AG04449 (cell line): ENCODE data around the gene ZEB2.
A peak's percentile ranks its signal among the peaks of the same experiment; 100 is the strongest.

ENCODE experiments used
- CTCF ChIA-PET: fragments of 350-600 bp; formaldehyde crosslinking; extraction: SDS; loops from one replicate; lab custom pipeline; 2021; ENCODE audit warnings: antibody characterized with exemption; lab: Yijun Ruan, JAX
- POLR2A ChIA-PET: fragments of 400-600, 350-600 bp; formaldehyde crosslinking; extraction: SDS; loops from one replicate; lab custom pipeline; 2020; ENCODE audit warnings: antibody characterized with exemption, inconsistent platforms; lab: Yijun Ruan, JAX
- DNase-seq: peaks from one replicate; pipeline ENCODE4 v3.0.0-alpha.2; 2010; ENCODE audit warnings: low read depth, low spot score
- H3K4me3 ChIP-seq: 2 replicates; pipeline ENCODE4 v1.5.1; 2011; ENCODE audit warnings: low read depth, mild to moderate bottlenecking, control low read depth, low read length
- TF ChIP-seq, protein P1 (sequence below): IDR thresholded peaks from one replicate; pipeline ENCODE4 v1.5.1; 2011; ENCODE audit warnings: mild to moderate bottlenecking, moderate library complexity, low read length, control low read depth, inconsistent platforms; ENCODE audit not compliant: insufficient read depth; ENCODE audit errors: missing control alignments

ZEB2 gene

GRCh38 chr2:144521686-144522085 lies 1.8 kb upstream of the ZEB2 start:
- CTCF ChIA-PET, result interaction anchor here (0.7 to 1.7 kb wide), 4 partner anchors 11 to 369 kb away, joined by 3 to 4 read pairs (median 3); no protein-coding TSS in a partner anchor

GRCh38 chr2:144520756-144521487 lies 1.0 kb upstream of the ZEB2 start:
- ChIA-PET CTCF (interaction anchor here (0.7 to 1.7 kb wide), 3 partner anchors 10 to 370 kb away, joined by 3 to 4 read pairs (median 3); no protein-coding TSS in a partner anchor), POLR2A (no interaction called here)
- no peak for DNase-seq
- H3K4me3 ChIP-seq, result peak overlapping the region; percentile 81
- TF ChIP-seq, protein P1, sequence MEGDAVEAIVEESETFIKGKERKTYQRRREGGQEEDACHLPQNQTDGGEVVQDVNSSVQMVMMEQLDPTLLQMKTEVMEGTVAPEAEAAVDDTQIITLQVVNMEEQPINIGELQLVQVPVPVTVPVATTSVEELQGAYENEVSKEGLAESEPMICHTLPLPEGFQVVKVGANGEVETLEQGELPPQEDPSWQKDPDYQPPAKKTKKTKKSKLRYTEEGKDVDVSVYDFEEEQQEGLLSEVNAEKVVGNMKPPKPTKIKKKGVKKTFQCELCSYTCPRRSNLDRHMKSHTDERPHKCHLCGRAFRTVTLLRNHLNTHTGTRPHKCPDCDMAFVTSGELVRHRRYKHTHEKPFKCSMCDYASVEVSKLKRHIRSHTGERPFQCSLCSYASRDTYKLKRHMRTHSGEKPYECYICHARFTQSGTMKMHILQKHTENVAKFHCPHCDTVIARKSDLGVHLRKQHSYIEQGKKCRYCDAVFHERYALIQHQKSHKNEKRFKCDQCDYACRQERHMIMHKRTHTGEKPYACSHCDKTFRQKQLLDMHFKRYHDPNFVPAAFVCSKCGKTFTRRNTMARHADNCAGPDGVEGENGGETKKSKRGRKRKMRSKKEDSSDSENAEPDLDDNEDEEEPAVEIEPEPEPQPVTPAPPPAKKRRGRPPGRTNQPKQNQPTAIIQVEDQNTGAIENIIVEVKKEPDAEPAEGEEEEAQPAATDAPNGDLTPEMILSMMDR, result no peak

More at GRCh38 chr2:144521686-144522085, 1.8 kb upstream of the ZEB2 start:
- H3K4me3 ChIP-seq, result no peak overlapping the region
- DNase-seq, result no peak
- TF ChIP-seq, protein P1, result no peak
- POLR2A ChIA-PET, result no interaction called here

GRCh38 chr2:144519597-144519933 lies 354 bp downstream of the ZEB2 start:
- TF ChIP-seq, protein P1, result no peak
- CTCF ChIA-PET, result interaction anchor here (0.7 to 1.3 kb wide), 5 partner anchors 13 to 219 kb away, joined by 3 to 4 read pairs (median 3); no protein-coding TSS in a partner anchor
- H3K4me3 ChIP-seq, result peak overlapping the region; percentile 81
- POLR2A ChIA-PET, result no interaction called here
- DNase-seq, result no peak

GRCh38 chr2:144518748-144519596 lies 947 bp downstream of the ZEB2 start:
- H3K4me3 ChIP-seq, result peak overlapping the region; percentile 81
- CTCF ChIA-PET, result interaction anchor here (0.7 to 1.3 kb wide), 5 partner anchors 14 to 219 kb away, joined by 3 to 4 read pairs (median 3); no protein-coding TSS in a partner anchor
- TF ChIP-seq, protein P1, result no peak
- no peak for DNase-seq
- POLR2A ChIA-PET, result no interaction called here

DNA sequence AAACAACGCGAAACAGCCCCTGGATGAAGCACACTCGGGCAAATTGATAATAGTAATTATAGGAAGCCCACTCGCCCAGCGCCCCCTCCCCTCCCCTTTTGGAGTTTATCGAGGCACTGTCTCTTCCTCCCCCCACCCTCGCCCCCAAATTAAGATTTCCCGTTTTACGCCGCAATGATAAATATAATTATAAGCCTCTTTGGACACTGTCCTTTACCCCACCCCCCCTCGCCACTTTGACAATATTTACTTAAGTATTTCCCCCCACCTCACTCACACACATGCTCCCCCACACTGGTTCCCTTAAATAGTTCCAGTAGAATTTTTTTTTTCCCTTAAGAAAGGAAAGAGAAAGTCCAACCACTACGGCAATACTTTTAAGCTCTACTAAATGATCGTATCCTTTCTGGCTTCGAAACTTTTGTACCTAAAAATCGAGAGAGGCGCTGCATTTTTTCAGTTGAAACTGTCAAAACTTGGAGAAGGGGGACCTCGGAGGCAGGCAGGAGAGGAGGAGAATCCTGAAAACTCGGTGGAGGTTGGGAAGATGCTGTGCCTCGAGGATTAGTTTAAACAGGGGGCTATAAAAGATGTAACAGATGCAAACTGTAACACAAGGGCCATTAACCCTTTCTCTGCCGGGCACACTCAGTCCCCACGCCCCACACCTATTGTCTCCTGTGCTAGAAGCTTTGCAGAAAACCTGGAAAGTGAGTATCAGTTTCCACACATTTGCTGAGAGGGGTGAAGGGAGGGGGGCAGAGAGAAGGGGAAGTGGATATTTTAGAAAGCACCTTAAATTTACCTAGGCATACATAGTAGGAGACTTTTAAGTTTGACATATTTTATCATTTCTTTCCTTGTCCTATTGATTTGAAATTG lies 1.8 kb downstream of the ZEB2 start:
- TF ChIP-seq, protein P1, result no peak
- POLR2A ChIA-PET, result interaction anchor here (0.6 kb wide), 1 partner anchor 25 kb away, joined by 3 read pairs; no protein-coding TSS in a partner anchor
- DNase-seq, result no peak
- H3K4me3 ChIP-seq, result peak overlapping the region; percentile 81
- CTCF ChIA-PET, result no interaction called here
